GM21390 (cell line): ENCODE results near the gene NUTM2F.
"Not testable (repeated sequence)": the region's sequence is repeated elsewhere in the genome, so short reads cannot be mapped to it uniquely, and the experiment has no call there.

Experiments
- ATAC-seq: cut with Tn5 transposase; IDR thresholded peaks from one replicate; pipeline ENCODE4 v1.9.1; 2021; ENCODE audit not compliant: unreplicated experiment

NUTM2F gene

DNA sequence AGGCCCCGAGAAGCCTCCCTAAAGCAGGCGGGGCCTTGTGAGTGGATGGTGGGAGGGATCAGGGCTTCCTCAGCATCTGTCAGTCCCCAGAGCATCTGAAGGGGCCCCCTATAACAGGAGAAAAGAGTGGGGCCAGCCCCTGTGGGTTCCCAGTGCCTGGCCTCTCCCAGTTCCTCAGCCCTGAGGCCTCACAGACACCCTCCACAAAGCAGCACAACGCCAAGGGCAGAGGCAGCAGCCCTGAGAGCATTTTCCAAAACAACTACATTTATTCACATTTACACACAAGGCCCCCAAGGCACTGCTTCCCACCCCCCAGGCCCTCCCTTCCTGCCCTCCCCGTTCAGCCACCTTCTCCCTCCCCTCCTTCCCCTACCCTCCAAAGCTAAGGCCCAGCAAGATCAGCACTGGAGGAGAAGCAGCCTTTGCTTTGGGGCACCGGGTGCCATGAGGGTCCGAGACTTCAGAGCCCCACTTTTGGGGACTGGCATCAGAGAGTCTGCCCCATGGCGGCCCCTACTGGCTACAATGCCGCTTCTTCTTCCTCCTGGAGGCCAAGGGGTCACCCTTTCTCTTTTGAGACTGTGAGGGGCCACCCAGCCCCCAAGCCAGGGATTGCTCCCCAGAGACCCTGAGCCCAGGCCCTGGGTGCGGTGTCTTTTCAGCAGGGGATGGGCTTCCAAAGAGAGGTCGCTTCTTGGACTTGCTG is 10.3 kb downstream of the NUTM2F start:
- not testable (repeated sequence) for ATAC-seq

DNA sequence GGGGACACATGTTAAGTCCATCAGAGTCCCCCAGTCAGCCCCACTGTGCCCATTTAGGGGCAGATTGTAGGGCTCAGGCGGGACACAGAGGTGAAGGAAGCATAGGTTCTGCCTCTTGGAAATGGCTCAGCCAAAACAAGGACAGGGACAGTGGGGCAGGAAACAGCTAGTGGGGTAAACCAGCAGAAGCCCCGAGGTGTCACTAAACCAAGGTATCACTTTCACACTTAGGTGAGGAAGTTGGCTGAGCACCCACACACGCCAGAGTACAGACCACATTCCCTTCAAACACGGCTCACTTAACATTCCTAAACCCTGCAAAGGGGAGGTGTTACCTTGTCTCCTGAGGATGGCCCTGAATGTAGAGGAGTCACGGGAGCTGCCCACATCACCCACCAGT is 12.2 kb downstream of the NUTM2F start:
- ATAC-seq: not testable (repeated sequence)

DNA sequence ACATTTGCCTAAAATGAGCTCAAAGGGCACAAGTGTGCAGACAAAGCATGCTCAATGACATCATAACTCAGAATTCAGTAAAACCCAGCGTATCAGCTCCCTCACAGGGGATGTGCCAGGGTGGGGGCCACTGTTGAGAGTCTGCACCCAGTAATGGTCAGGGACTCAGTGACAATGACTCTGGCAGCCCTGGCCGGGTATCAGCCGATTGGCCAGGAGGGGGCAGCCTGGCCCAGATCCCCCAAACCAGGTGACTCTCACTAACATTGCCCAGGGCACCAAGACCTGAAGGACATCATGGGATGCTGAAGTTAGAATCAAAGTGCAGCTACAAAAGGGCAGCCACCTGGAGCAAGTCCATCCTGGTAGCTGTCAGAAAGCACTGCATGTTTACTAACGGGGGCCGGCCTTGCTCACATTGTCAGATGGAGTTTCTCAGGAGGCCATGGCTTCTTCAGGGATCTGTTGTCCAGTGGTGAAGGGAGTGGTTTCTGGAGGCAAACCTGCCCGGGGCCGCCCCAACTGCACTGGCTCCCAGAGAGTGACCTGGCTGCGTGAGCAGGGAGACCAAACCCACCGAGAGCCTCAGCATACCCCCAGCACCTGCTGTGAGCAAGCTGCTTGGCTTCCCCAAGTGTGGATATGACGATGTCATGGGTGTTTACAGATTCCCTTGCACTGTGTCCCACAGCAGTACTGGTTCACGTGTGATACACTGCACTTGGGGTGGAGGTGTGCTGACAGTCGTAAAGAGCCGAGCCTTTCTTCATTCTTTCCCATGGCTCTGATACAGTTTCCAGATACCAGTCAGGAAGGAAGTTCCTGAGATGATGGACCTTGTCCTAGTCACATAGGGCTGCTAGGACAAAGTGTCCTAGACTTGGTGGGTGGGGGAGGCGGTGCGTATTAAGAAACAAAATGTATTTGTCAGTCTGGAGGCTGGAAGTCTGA is 13.1 kb downstream of the NUTM2F start:
- ATAC-seq: not testable (repeated sequence)

DNA sequence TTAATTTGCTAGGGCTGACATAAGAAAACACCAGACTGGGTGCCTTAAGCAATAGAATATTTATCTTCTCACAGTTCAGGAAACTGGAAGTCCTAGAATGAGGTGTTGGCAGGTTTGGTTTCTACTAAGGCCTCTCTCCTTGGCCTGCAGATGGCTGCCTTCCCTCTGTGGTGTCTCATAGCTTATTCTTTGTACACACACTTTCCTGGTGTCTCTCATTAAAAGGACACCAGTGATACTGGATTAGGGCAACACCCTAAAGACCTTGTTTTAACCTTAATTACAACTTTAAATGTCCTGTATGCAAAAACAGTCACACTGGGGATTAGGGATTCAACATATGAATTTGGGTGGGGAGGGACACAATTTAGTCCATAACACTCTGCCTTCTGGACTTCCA is 25.1 kb downstream of the NUTM2F start:
- no peak for ATAC-seq

DNA sequence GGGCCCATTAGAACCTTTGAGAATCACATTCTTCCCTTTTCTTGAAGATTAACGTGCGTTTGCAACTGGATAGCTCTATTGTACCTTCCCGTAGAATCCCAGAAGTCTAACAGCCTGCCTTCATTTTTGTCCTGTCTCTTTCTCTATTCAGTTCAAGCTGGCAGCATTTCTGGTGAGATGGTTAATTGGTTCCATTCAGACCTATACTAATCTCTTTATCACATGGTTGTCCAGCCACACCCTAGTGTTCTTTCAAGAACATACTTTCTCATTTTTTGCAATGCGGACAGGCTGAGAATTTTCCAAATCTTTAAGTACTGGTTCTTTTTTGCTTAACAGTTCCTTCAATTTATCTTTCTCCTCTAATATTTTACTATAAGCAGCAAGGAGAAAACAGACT is 26.0 kb downstream of the NUTM2F start:
- ATAC-seq: no peak

DNA sequence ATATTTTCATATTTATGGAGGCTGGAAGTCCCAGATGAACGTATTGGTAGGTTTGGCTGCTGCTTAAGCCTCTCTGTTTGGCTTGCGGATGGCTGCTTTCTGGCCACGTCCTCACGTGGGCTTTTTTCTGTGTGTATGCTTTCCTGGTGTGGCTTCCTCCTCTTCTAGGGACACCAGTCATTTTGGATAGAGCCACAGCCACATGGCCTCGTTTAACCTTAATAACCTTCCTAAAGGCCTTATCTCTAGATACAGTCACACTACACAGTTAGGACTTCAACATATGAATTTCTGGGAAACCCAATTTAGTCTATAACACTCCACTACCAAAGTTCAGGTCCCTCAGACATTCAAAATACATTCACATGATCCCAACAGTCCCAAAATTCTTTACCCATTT is 26.9 kb downstream of the NUTM2F start:
- ATAC-seq: no peak

DNA sequence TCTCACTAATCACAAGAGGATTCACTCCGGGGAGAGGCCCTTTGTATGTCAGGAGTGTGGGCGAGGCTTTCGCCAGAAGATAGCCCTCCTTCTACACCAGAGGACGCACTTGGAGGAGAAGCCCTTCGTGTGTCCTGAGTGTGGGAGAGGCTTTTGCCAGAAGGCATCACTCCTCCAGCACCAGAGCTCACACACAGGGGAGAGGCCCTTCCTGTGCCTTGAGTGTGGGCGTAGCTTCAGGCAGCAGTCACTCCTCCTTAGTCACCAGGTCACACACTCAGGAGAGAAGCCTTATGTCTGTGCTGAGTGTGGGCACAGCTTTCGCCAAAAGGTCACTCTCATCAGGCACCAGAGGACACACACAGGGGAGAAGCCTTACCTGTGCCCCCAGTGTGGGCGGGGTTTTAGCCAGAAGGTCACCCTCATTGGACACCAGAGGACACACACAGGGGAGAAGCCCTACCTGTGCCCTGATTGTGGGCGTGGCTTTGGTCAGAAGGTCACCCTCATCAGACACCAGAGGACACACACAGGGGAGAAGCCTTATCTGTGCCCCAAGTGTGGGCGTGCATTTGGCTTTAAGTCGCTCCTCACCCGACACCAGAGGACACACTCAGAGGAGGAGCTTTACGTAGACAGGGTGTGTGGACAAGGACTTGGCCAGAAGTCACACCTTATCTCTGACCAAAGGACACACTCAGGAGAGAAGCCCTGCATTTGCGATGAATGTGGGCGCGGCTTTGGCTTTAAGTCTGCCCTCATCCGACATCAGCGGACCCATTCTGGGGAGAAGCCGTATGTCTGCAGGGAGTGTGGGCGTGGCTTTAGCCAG is 27.8 kb downstream of the NUTM2F start:
- ATAC-seq: no peak

DNA sequence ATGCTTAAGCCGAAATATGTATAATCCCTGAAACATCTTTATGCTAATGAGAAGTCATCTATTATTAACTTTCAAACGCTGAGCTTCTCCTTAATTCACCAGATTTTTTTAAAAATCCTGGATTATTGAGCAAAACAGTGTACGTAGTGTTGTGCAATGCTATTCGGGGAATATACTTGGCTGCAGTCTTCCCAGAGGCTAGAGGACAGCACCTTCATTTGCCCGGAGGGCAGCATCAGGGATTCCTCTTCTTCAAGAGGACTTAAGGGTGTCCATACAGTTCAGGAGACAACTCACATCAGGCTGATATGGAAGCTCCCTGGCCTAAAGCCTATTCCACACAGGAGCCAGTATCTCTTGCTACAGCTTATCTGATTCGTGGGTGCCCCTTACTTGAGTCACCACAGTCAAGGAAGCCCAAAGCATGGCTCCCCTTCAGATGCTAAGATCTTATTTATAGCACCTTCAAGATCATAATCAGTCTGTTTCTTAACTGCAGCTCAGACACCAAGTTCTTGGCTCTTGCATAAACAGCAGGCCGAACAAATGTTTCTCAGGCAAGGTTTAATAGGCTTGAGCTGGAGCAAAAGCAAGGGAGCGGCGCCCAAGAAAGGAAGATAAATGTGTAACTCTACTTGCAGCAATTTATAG is 29.4 kb downstream of the NUTM2F start:
- no peak for ATAC-seq

DNA sequence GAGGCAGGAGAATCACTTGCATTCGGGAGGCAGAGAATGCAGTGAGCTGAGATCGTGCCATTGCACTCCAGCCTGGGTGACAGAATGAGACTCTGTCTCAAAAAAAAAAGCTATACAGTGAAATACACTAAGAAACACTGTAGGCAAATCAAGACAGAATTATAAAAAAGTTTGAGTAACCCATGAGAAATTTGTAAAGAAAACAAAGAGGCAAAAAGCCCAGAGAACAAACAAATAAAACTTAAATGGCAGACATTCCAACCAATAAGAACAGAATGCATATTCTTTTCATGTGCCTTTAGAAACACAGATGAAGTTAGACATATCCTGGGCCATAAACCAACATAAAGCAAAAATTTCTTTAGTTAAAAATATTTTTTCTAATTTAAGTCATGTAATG is 38.8 kb downstream of the NUTM2F start:
- no peak for ATAC-seq

DNA sequence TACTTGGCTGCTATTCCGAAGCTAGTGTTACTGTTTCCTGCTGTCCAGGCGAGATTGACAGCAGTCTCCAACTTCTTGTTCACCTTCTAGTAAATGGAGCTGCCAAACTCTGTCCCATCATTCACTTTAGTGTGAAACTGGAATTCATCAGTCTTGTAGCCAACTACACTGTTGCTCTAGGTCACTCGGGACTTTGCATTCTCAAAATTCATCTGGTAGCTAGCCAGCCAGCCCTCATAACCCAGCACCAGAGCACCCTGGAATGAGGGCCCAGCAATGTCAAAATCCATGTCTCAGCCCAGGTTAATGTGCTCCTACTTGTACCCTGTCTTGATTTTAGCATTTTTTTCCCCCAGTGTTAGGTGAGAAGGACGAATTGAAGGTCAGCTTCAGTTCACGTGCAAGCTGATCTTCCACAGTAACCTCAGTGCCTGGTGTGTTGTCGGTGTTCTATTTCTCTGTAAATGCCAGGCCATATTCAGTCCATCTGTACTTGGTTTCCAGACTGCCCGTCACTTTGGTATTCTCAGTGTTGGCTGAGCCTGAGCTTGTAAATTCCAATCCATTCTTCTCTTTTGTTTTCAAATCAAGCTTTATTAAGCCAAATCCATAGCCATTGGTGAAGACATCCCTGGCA is 40.4 kb downstream of the NUTM2F start:
- no peak for ATAC-seq

DNA sequence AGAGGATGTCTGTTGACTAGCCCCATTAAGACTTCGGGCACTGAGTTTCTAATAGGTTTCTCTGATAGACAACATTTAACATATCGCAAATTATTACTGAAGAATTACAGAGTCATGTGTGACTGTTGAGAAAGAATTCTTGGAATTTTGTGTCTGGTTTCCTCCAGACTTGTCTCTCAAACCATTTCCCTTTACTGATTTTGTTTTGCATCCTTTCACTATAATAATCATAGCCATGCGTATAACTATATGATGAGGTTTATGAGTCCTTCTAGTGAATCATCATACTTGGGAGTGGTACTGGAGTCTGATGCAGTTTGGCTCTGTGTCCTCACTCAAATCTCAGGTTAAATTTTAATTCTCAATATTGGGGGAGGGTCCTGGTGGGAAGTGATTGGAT is 42.3 kb downstream of the NUTM2F start:
- ATAC-seq: no peak

DNA sequence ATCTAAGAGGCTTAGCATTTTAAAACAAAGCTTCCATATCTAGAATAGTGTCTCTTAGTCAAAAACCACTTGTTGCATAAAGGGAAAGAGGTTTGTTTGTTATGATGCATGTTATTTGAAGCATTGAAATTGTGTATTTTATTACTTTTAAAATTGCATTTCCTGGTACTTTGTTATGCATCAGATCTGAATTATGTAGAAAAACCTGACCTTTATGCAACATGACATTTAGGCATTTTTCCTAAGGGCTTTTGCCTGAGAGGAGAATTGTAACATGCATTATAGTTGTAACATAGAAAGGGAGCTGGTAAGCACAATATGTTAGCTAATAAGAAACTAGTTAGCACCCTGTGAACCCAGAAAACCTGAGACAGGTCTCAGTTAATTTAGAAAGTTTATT is 47.3 kb downstream of the NUTM2F start:
- ATAC-seq: no peak

DNA sequence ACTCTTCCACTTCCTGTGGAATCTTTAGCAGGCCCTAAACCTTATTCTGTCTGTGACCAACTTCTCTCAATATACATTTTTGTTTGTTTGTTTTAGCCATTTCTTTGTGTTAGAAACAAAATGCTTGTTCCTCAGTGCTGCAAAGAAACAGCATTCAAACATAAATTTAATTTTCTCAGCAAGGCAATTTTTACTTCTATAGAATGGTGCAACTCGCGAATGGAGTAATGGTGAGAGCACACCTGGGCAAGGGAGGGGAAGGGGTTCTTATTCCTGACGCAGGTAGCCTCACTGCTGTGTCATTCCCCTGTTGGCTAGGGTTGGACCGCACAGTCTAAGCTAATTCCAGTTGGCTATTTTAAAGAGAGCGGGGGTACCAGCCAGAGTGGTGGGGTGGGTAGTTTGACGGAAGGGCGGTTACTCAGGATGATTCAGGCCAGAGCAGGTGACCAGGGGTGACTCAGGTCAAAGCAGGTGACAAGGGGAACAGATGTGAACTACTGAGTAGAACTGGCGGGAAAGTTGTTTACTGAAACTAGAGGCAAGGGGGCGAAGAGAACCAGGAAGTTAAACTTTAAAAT is 47.9 kb downstream of the NUTM2F start:
- ATAC-seq: no peak

DNA sequence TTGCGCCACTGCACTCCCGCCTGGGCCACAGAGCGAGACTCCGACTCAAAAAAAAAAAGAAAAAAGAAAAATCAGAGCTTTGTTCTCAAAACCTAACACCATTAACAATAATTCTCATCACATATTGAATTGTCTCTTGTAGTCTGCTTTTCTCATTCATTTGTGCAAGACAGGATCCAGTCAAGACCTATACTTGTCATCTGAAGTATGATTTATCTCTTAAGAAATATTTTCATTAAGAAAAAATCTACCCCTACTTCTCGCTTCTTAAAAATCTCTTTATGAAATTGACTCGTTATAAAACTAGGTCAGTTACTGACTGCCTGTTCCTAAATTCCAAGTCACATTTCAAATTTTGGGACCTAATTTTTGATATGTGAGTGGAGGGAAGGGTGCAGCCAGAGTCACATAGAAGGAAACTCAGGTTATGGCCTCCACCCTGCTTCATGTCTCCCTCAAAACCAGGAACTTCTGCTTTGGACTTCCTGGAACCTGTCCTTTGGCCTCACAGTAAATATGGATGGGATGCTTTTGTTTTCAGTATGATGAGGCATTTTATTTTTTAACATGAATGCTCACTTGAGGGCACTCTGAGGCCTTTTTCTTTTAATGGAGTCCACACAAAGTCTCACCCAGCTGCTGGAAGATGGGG is 50.4 kb downstream of the NUTM2F start:
- ATAC-seq: no peak

DNA sequence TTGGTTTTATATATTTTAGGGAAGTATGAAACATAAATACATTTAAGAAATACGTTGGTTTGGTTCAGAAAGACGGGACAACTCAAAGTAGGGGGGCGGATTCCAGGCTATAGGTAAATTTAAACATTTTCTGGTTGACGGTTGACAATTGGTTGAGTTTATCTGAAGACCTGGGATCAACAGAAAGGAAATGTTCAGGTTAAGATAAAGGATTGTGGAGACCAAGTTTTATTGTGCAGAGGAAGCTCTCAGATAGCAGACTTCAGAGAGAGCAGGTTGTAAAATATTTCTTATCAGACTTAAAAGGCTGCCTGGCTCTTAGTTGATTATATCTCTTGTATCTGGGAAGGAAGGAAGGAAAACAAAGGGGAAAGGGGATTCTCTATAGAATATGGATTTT is 51.4 kb downstream of the NUTM2F start:
- ATAC-seq: not testable (repeated sequence)

DNA sequence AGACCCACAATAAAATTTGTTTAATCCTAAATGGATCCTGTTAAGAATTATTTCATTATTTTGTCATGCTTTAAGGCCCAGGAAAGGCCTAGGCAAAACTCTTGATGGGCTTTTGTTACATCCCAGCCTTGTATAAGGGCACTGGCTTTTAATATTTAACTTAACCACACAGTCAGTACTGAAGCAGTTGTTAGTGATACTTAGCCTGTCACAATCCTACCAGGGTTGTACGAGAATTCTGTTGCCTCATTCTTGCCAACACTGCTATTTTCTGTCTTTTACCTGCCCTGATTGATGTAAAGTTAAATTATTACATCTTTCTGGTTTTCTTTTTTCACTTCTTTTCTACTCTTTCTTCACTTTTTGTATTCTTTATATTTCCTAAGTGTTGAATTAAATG is 58.4 kb downstream of the NUTM2F start:
- no peak for ATAC-seq

DNA sequence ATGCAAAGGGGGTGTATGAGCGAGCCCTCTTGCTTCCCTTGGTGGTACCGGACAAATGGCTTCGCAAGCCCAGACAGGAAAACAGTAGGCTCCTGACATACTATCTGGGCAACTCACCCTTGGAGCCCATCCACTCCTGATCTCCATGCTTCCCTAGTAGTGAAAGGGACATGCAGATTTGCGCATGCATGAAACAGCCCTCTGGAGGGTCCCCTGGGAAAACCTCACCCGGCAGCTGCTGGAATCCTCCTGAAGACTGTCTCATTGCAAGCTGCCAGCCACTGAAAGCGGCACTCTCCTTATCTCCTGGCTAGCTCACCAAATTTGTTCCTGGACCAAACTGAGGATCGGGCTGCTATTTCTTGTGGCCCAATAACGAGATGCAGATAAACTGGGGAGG is 59.2 kb downstream of the NUTM2F start:
- no peak for ATAC-seq
